ENCODE measurements around the gene LINC00305.
A peak's percentile ranks its signal among the peaks of the same experiment; 100 is the strongest.

The LINC00305 gene

GRCh38 chr18:64037812-64038414 is 111.0 kb downstream of the LINC00305 start:
- no peak for TF ChIP-seq YY1 (IDR thresholded peaks at IDR 0.05; ENCODE audit: low read depth)
- TF ChIP-seq USF1 (IDR thresholded peaks at IDR 0.05) = no peak
- TF ChIP-seq RAD21 (IDR thresholded peaks at IDR 0.05; ENCODE audit: low read depth) = peak; percentile 53; the same call in 1 of the 2 replicates

- TF ChIP-seq CEBPB (IDR thresholded peaks at IDR 0.05) = no peak
- no peak for TF ChIP-seq TCF12 (IDR thresholded peaks at IDR 0.05; ENCODE audit: low read depth)
- no peak for TF ChIP-seq TEAD4 (IDR thresholded peaks at IDR 0.05)
- TF ChIP-seq EGR1 (IDR thresholded peaks at IDR 0.05) = no peak
- TF ChIP-seq, protein P1, sequence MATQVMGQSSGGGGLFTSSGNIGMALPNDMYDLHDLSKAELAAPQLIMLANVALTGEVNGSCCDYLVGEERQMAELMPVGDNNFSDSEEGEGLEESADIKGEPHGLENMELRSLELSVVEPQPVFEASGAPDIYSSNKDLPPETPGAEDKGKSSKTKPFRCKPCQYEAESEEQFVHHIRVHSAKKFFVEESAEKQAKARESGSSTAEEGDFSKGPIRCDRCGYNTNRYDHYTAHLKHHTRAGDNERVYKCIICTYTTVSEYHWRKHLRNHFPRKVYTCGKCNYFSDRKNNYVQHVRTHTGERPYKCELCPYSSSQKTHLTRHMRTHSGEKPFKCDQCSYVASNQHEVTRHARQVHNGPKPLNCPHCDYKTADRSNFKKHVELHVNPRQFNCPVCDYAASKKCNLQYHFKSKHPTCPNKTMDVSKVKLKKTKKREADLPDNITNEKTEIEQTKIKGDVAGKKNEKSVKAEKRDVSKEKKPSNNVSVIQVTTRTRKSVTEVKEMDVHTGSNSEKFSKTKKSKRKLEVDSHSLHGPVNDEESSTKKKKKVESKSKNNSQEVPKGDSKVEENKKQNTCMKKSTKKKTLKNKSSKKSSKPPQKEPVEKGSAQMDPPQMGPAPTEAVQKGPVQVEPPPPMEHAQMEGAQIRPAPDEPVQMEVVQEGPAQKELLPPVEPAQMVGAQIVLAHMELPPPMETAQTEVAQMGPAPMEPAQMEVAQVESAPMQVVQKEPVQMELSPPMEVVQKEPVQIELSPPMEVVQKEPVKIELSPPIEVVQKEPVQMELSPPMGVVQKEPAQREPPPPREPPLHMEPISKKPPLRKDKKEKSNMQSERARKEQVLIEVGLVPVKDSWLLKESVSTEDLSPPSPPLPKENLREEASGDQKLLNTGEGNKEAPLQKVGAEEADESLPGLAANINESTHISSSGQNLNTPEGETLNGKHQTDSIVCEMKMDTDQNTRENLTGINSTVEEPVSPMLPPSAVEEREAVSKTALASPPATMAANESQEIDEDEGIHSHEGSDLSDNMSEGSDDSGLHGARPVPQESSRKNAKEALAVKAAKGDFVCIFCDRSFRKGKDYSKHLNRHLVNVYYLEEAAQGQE (IDR thresholded peaks at IDR 0.05; ENCODE audit: low read depth) = no peak
- no peak for TF ChIP-seq USF1 (IDR thresholded peaks at IDR 0.05)
- no peak for TF ChIP-seq ZBTB7A (IDR thresholded peaks at IDR 0.05; ENCODE audit: low read depth)
- no peak for TF ChIP-seq FOXM1 (IDR thresholded peaks at IDR 0.05; ENCODE audit: borderline replicate concordance, low read depth)
- TF ChIP-seq NFIC (IDR thresholded peaks at IDR 0.05) = no peak
- no peak for TF ChIP-seq TAF1 (IDR thresholded peaks at IDR 0.05; ENCODE audit: low read depth)
- TF ChIP-seq RAD21 (IDR thresholded peaks at IDR 0.05; ENCODE audit: low read depth) = no peak
- no peak for TF ChIP-seq EP300 (IDR thresholded peaks at IDR 0.05; ENCODE audit: borderline replicate concordance)
- TF ChIP-seq MAX (IDR thresholded peaks at IDR 0.05) = no peak
- TF ChIP-seq CREB1 (IDR thresholded peaks at IDR 0.05; ENCODE audit: low read depth) = no peak
Observed at GRCh38 chr18:64032312-64032711, 116.6 kb downstream of the LINC00305 start.

DNA sequence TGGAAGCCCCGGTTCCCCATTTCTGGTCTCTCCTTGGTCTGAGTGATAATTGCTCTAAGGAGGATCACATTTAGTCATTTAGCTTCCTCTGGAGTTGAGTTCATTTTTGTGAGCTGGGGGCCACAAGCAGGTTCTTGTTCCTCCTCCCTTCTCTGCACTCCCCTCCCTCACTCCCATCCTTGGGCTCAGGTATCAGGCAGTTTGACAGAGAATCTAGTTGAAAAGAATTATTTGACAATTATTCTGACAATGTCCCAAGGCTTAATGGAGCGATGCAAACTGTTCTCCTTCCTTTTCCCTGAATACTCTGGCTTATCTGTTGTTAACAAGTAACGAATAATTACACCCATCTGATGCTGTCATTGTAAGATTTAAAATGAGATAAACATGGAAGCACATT is 117.5 kb downstream of the LINC00305 start:
- TF ChIP-seq ZBTB7A (IDR thresholded peaks at IDR 0.05; ENCODE audit: low read depth) (no peak), EP300 (IDR thresholded peaks at IDR 0.05; ENCODE audit: borderline replicate concordance) (no peak), TCF12 (IDR thresholded peaks at IDR 0.05; ENCODE audit: low read depth) (no peak), TAF1 (IDR thresholded peaks at IDR 0.05; ENCODE audit: low read depth) (no peak), EGR1 (IDR thresholded peaks at IDR 0.05) (no peak), CEBPB (IDR thresholded peaks at IDR 0.05) (no peak), NFIC (IDR thresholded peaks at IDR 0.05) (no peak), CREB1 (IDR thresholded peaks at IDR 0.05; ENCODE audit: low read depth) (no peak), TEAD4 (IDR thresholded peaks at IDR 0.05) (no peak), RAD21 (IDR thresholded peaks at IDR 0.05; ENCODE audit: low read depth) (no peak), MAX (IDR thresholded peaks at IDR 0.05) (no peak), USF1 (IDR thresholded peaks at IDR 0.05) (no peak), YY1 (IDR thresholded peaks at IDR 0.05; ENCODE audit: low read depth) (no peak), FOXM1 (IDR thresholded peaks at IDR 0.05; ENCODE audit: borderline replicate concordance, low read depth) (no peak)
- TF ChIP-seq, protein P1 (IDR thresholded peaks at IDR 0.05; ENCODE audit: low read depth) = no peak
